ENCODE results near the gene OR6A2.

DNA sequence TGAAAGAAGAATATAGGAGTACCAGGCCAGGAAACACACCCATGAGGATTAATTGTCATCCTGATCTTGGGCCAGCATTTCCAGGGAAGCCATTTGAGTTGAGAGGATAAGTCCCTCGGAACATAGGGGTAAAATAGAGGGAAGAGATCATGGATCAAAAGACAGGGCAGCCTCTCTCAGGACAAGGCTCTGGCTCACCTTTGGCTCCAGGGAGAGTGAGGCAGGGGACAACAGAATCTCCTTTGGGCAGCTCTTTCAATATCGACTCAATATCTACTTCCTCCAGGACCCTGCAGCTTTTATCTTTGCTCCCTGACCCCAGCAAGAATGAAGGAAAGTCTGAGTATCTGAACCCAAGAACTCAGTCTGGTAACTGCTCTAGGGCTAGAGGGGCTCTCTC, 16.8 kb downstream of the OR6A2 start, which contains the start of gene OR2AG1:
- TF ChIP-seq, protein P1, sequence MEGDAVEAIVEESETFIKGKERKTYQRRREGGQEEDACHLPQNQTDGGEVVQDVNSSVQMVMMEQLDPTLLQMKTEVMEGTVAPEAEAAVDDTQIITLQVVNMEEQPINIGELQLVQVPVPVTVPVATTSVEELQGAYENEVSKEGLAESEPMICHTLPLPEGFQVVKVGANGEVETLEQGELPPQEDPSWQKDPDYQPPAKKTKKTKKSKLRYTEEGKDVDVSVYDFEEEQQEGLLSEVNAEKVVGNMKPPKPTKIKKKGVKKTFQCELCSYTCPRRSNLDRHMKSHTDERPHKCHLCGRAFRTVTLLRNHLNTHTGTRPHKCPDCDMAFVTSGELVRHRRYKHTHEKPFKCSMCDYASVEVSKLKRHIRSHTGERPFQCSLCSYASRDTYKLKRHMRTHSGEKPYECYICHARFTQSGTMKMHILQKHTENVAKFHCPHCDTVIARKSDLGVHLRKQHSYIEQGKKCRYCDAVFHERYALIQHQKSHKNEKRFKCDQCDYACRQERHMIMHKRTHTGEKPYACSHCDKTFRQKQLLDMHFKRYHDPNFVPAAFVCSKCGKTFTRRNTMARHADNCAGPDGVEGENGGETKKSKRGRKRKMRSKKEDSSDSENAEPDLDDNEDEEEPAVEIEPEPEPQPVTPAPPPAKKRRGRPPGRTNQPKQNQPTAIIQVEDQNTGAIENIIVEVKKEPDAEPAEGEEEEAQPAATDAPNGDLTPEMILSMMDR (conservative IDR thresholded peaks at IDR 0.05 in 1 of 2, IDR thresholded peaks at IDR 0.05 in 1 of 2; ENCODE audit: extremely low read depth in 1 of 2, insufficient read depth in 1 of 2, low read depth in 1 of 2, low read length in 2 of 2), result no peak
- TF ChIP-seq EZH2 (IDR thresholded peaks at IDR 0.05; ENCODE audit: borderline replicate concordance, low read length), result no peak

Measured in mammary epithelial cell (primary cell).